Nephron progenitor cell (in vitro differentiated cells): ENCODE data around the gene DUT.

Experiments used
- DNase-seq: peaks from one replicate; pipeline ENCODE4 v3.0.0; 2021
- H3K27ac Mint-ChIP-seq: 2 replicates; pipeline ENCODE4 v1.8.0; 2021; ENCODE audit warnings: mild to moderate bottlenecking, moderate library complexity, mixed read lengths
- H3K27me3 Mint-ChIP-seq: 2 replicates; pipeline ENCODE4 v1.8.0; 2021; ENCODE audit warnings: mild to moderate bottlenecking, low read depth, mixed read lengths; ENCODE audit not compliant: poor library complexity
- H3K36me3 Mint-ChIP-seq: 2 replicates; pipeline ENCODE4 v1.8.0; 2021; ENCODE audit warnings: low read depth, mixed read lengths
- H3K4me1 Mint-ChIP-seq: 2 replicates; pipeline ENCODE4 v1.8.0; 2021; ENCODE audit warnings: mixed read lengths
- H3K4me3 Mint-ChIP-seq: 2 replicates; pipeline ENCODE4 v1.8.0; 2021; ENCODE audit warnings: mild to moderate bottlenecking, moderate library complexity, mixed read lengths
- H3K9me3 Mint-ChIP-seq: 2 replicates; pipeline ENCODE4 v1.8.0; 2021; ENCODE audit warnings: mild to moderate bottlenecking, moderate library complexity, mixed read lengths
- TF ChIP-seq, protein P1 (sequence below): fragments of 200-600 bp; sonication (generic); IDR thresholded peaks from 2 replicates; pipeline ENCODE4 v1.5.0; 2021; ENCODE audit warnings: antibody characterized with exemption

The DUT gene

DNA sequence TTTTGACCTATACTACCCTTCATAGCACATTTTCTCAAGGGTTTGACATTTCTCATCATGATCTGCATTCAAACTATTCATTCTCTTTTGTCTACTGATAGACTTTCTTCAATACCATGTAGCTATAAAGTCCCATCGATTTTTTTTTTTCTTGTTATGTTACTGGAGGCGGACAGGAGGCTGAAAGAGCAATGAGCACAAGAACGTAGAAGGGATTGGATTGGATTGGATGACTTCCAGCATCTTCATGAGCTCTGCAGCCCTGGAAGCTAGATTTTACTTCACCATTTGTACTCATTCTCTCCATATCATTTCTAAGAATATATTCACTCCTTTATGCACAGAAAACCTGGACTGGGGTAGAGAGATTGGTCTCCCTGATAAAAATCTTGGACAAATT is 43.2 kb downstream of the DUT start:
- peaks cover 33% of the 10 kb centered on the region for H3K9me3 Mint-ChIP-seq
- H3K27me3 Mint-ChIP-seq = peaks cover 19% of the 10 kb centered on the region
- DNase-seq = no peak
- no peaks in the 10 kb centered on the region for H3K4me1 Mint-ChIP-seq
- TF ChIP-seq, protein P1, sequence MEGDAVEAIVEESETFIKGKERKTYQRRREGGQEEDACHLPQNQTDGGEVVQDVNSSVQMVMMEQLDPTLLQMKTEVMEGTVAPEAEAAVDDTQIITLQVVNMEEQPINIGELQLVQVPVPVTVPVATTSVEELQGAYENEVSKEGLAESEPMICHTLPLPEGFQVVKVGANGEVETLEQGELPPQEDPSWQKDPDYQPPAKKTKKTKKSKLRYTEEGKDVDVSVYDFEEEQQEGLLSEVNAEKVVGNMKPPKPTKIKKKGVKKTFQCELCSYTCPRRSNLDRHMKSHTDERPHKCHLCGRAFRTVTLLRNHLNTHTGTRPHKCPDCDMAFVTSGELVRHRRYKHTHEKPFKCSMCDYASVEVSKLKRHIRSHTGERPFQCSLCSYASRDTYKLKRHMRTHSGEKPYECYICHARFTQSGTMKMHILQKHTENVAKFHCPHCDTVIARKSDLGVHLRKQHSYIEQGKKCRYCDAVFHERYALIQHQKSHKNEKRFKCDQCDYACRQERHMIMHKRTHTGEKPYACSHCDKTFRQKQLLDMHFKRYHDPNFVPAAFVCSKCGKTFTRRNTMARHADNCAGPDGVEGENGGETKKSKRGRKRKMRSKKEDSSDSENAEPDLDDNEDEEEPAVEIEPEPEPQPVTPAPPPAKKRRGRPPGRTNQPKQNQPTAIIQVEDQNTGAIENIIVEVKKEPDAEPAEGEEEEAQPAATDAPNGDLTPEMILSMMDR = no peak
- peaks cover 6% of the 10 kb centered on the region for H3K36me3 Mint-ChIP-seq
- no peak overlapping the region for H3K4me3 Mint-ChIP-seq
- no peak overlapping the region for H3K27ac Mint-ChIP-seq

DNA sequence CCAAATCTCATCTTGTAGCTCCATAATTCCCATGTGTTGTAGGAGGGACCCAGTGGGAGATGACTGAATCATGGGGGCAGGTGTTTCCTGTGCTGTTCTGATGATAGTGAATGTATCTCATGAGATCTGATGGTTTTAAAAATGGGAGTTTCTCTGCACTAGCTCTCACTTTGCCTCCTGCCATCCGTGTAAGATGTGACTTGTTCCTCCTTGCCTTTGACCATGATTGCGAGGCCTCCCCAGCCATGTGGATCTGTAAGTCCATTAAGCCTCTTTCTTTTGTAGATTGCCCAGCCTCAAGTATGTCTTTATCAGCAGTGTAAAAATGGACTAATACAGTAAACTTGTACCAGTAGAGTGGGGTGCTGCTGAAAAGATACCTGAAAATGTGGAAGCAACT is 44.5 kb downstream of the DUT start:
- no peak for DNase-seq
- Mint-ChIP-seq H3K27me3 (peaks cover 19% of the 10 kb centered on the region), H3K9me3 (peaks cover 33% of the 10 kb centered on the region), H3K4me3 (no peak overlapping the region), H3K27ac (peak overlapping the region; percentile 67), H3K36me3 (peaks cover 6% of the 10 kb centered on the region), H3K4me1 (no peaks in the 10 kb centered on the region)
- TF ChIP-seq, protein P1 = no peak

DNA sequence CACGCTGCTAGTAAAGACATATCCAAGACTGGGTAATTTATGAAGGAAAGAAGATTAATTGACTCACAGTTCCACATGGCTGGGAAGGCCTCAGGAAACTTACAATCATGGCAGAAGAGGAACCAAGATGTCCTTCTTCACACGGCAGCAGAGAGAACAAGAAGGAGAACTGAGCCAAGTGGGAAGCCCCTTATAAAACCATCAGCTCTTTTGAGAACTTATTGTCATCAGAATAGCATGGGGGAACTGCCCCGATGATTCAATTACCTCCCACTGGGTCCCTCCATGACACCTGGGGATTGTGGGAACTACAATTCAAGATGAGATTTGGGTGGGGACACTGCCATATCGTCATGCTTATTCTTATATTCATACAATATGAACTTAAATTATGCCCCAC is 49.0 kb downstream of the DUT start:
- DNase-seq = no peak
- Mint-ChIP-seq H3K36me3 (peaks cover 6% of the 10 kb centered on the region), H3K27ac (no peak overlapping the region), H3K4me3 (no peak overlapping the region), H3K9me3 (peaks cover 32% of the 10 kb centered on the region), H3K27me3 (peaks cover 4% of the 10 kb centered on the region), H3K4me1 (peaks cover 4% of the 10 kb centered on the region)
- TF ChIP-seq, protein P1 = no peak

DNA sequence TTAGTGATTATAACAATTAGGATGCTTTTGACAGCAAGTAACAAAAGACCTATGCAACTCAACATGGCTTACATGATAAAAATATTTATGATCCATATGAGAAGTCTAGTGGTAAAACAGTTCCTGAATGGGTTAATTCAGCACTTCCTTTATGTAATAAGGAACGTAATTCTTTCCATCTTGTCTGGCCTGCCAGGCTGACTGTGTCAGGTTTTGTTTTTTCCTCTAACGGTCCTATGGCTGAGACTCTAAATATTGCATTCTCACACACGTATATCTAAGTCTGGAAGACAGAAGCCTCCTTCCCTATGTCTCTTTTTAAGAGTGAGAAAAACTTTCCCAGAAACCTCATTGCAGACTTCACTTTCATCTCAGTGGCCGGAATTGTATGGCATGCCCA is 50.6 kb downstream of the DUT start:
- TF ChIP-seq, protein P1 = no peak

GRCh38 chr15:48383031-48383430 is 51.8 kb downstream of the DUT start:
- Mint-ChIP-seq H3K27me3 (peaks cover 3% of the 10 kb centered on the region), H3K4me3 (no peak overlapping the region), H3K36me3 (peaks cover 1% of the 10 kb centered on the region), H3K9me3 (peaks cover 5% of the 10 kb centered on the region), H3K4me1 (peaks cover 8% of the 10 kb centered on the region), H3K27ac (no peak overlapping the region)
- TF ChIP-seq, protein P1 = no peak
- no peak for DNase-seq

More for the DNA sequence above, 50.6 kb downstream of the DUT start:
- no peak for DNase-seq
- Mint-ChIP-seq H3K4me3 (no peak overlapping the region), H3K4me1 (peaks cover 7% of the 10 kb centered on the region), H3K36me3 (peaks cover 6% of the 10 kb centered on the region), H3K27me3 (peaks cover 3% of the 10 kb centered on the region), H3K9me3 (peaks cover 17% of the 10 kb centered on the region), H3K27ac (no peak overlapping the region)

GRCh38 chr15:48384616-48385015 is 53.4 kb downstream of the DUT start:
- H3K4me3 Mint-ChIP-seq = no peak overlapping the region
- TF ChIP-seq, protein P1 = no peak
- no peaks in the 10 kb centered on the region for H3K9me3 Mint-ChIP-seq
- H3K27ac Mint-ChIP-seq = no peak overlapping the region
- H3K36me3 Mint-ChIP-seq = no peaks in the 10 kb centered on the region
- H3K4me1 Mint-ChIP-seq = peaks cover 22% of the 10 kb centered on the region
- no peak for DNase-seq
- H3K27me3 Mint-ChIP-seq = peaks cover 3% of the 10 kb centered on the region
